K562 (cell line): ENCODE data around the gene YBX1. TPM values are rescaled to one million over a fixed set of nuclear protein-coding genes. Genes with fewer than 3 reads are reported as not detected.

Experiments
- ATAC-seq: fragments of 200-7000 bp; cut with Tn5 transposase; 3 replicates; pipeline ENCODE4 v1.9.1; 2020; ENCODE audit warnings: moderate library complexity
- BruUV-seq: library from RNA; stranded (reverse); fragments of 400-500 nt; replicated peaks from 2 replicates; lab custom pipeline; 2021; lab: Mats Ljungman, UMichigan
- CTCF ChIA-PET: fragments of 300-600 bp; formaldehyde crosslinking; extraction: SDS; loops from one replicate; lab custom pipeline; 2021; ENCODE audit warnings: low intra/inter-chr PET ratio; lab: Yijun Ruan, JAX
- POLR2A ChIA-PET: fragments of 300-600, 350-650 bp; sonication (Branson Sonifier 250); formaldehyde crosslinking; extraction: SDS; loops from one replicate; lab custom pipeline; 2021; ENCODE audit warnings: antibody characterized with exemption, inconsistent platforms; lab: Yijun Ruan, JAX
- DNase-seq, 4 experiments: peaks; one replicate each; pipeline versions ENCODE4 v3.0.0 to v3.0.0-alpha.2; 2011 to 2018; ENCODE audit warnings: low spot score in 3 of 4, mixed read lengths in 3 of 4; ENCODE audit errors: extremely low read depth in 1 of 4
- FAIRE-seq: peaks from 2 replicates; lab custom pipeline; 2011; peaks lifted over from hg19 to GRCh38; lab: Jason Lieb, UNC
- H2AFZ ChIP-seq: 2 replicates; pipeline ENCODE4 v1.6.0; 2011; ENCODE audit warnings: low read depth, low read length, control low read depth, inconsistent platforms
- H3K27ac ChIP-seq: fragments of 200-600 bp; 3 replicates; pipeline ENCODE4 v1.8.0; 2011; ENCODE audit warnings: low read depth, mild to moderate bottlenecking, control low read depth, inconsistent platforms, low read length, moderate library complexity, mixed read lengths; ENCODE audit errors: extremely low read depth
- H3K27me3 ChIP-seq, 2 experiments: fragments of 300-600 bp in 1 of 2; 2 replicates in 1 of 2; 3 replicates in 1 of 2; pipeline versions ENCODE4 v1.6.0 to v1.8.0; 2011; ENCODE audit warnings: inconsistent platforms in 2 of 2, low read length in 2 of 2, mild to moderate bottlenecking in 1 of 2, mixed read lengths in 1 of 2, moderate library complexity in 1 of 2; ENCODE audit not compliant: control insufficient read depth in 2 of 2, insufficient read depth in 2 of 2
- H3K36me3 ChIP-seq: fragments of 300-600 bp; 3 replicates; pipeline ENCODE4 v1.8.0; 2011; ENCODE audit warnings: mild to moderate bottlenecking, low read length, inconsistent platforms; ENCODE audit not compliant: control insufficient read depth, insufficient read depth
- H3K4me1 ChIP-seq, 2 experiments: fragments of 200-600 bp in 1 of 2; replicated peaks in 1 of 2; 2 replicates in 1 of 2; 3 replicates in 1 of 2; pipeline versions ENCODE4 v1.5.1 to v1.8.0; 2011; ENCODE audit warnings: inconsistent platforms in 2 of 2, low read length in 2 of 2, mild to moderate bottlenecking in 1 of 2, mixed read lengths in 1 of 2, moderate library complexity in 1 of 2; ENCODE audit not compliant: control insufficient read depth in 2 of 2, insufficient read depth in 2 of 2
- H3K4me2 ChIP-seq: 2 replicates; pipeline ENCODE4 v1.6.1; 2011; ENCODE audit warnings: low read length, control low read depth, inconsistent platforms, mixed read lengths; ENCODE audit not compliant: insufficient read depth
- H3K4me3 ChIP-seq: fragments of 200-600 bp; sonication (generic), shearing (Covaris generic); 2 replicates; pipeline ENCODE4 v1.5.1; 2016; ENCODE audit warnings: control low read depth, inconsistent platforms
- H3K79me2 ChIP-seq: fragments of 200-600 bp; 3 replicates; pipeline ENCODE4 v1.8.0; 2011; ENCODE audit warnings: low read length, inconsistent platforms; ENCODE audit not compliant: control insufficient read depth, insufficient read depth
- H3K9ac ChIP-seq, 2 experiments: 2 replicates each; pipeline versions ENCODE4 v1.6.0 to v1.6.1; 2011; ENCODE audit warnings: low read depth in 2 of 2, low read length in 2 of 2, control low read depth in 1 of 2, inconsistent platforms in 1 of 2, mild to moderate bottlenecking in 1 of 2, mixed read lengths in 1 of 2; ENCODE audit not compliant: insufficient read depth in 1 of 2
- H3K9me1 ChIP-seq: one replicate; pipeline ENCODE4 v1.6.0; 2011; ENCODE audit warnings: inconsistent platforms, mild to moderate bottlenecking, low read length, moderate library complexity; ENCODE audit not compliant: control insufficient read depth, insufficient read depth
- H3K9me3 ChIP-seq: replicated peaks from 2 replicates; pipeline ENCODE4 v1.5.1; 2011; ENCODE audit warnings: low read depth, low read length, inconsistent platforms; ENCODE audit not compliant: control insufficient read depth, insufficient read depth
- H4K20me1 ChIP-seq: replicated peaks from 2 replicates; pipeline ENCODE4 v1.6.1; 2011; ENCODE audit warnings: low read length, inconsistent platforms, mixed read lengths; ENCODE audit not compliant: control insufficient read depth, insufficient read depth
- CHAMP1 ChIP-seq: fragments of 450-650 bp; IDR thresholded peaks from 2 replicates; pipeline ENCODE4 v1.6.1; 2016; ENCODE audit warnings: mild to moderate bottlenecking
- ERF ChIP-seq: fragments of 450-650 bp; formaldehyde crosslinking; IDR thresholded peaks from 2 replicates; pipeline ENCODE4 v1.4.0; 2020; ENCODE audit warnings: mild to moderate bottlenecking, mixed read lengths
- MCM2 ChIP-seq: fragments of 450-650 bp; IDR thresholded peaks from 2 replicates; pipeline ENCODE4 v1.6.1; 2017; ENCODE audit warnings: low read depth, mild to moderate bottlenecking
- MCM5 ChIP-seq: fragments of 450-650 bp; IDR thresholded peaks from 2 replicates; pipeline ENCODE4 v1.6.1; 2016; ENCODE audit warnings: low read depth
- POLR2B ChIP-seq: fragments of 450-650 bp; IDR thresholded peaks from 2 replicates; pipeline ENCODE4 v1.6.1; 2018; ENCODE audit warnings: low read depth; ENCODE audit not compliant: partially characterized antibody
- PRDM10 ChIP-seq: fragments of 450-650 bp; IDR thresholded peaks from 2 replicates; pipeline ENCODE4 v1.6.1; 2018; ENCODE audit not compliant: partially characterized antibody
- ZBTB17 ChIP-seq: fragments of 450-650 bp; formaldehyde crosslinking; IDR thresholded peaks from 2 replicates; pipeline ENCODE4 v1.4.0; 2020; ENCODE audit warnings: mild to moderate bottlenecking
- WGBS: fragments of 100-300 bp; shearing (Covaris generic); methylation state at CpG from one replicate; pipeline ENCODE4 v1.1.6; 2016; ENCODE audit warnings: low coverage, mixed read lengths; ENCODE audit not compliant: insufficient coverage; ENCODE audit errors: missing lambda C conversion rate; 5-methylcytosine and 5-hydroxymethylcytosine counted together
- in situ Hi-C: fragments of 300-500 bp; cut with MboI; formaldehyde crosslinking; loops from 4 replicates; pipeline ENCODE4 v1.15.0; 2018; ENCODE audit warnings: inconsistent platforms, mixed read lengths
- intact Hi-C: fragments of 100-400 bp; cut with micrococcal nuclease; formaldehyde crosslinking; loops from 2 replicates; pipeline ENCODE4 v1.14.2; 2022
- polyA plus RNA-seq, 8 experiments: library from polyadenylated mRNA; depleted of rRNA in 4 of 8; stranded (reverse) in 5 of 8; unstranded in 3 of 8; fragments of >200 nt; fragmentation: Nextera tagmentation in 2 of 8; fragmentation: Illumina TruSeq in 1 of 8; extraction: Ambion mirVana in 2 of 8; extraction: Trizol in 1 of 8; gene quantifications; 2 replicates each; pipeline versions ENCODE4 v1.2.1 to v1.2.3, GENCODE V29; 2011 to 2014; ENCODE audit warnings: inconsistent platforms in 1 of 8, missing spikeins in 1 of 8
- total RNA-seq, 7 experiments: library from RNA; depleted of rRNA in 6 of 7; stranded (reverse); fragments of >200 nt in 6 of 7; fragmentation: Illumina TruSeq in 2 of 7; extraction: Trizol in 2 of 7; gene quantifications; 2 replicates each; pipeline versions ENCODE4 v1.2.1 to v1.2.3, GENCODE V29; 2011 to 2021; ENCODE audit warnings: low replicate concordance in 1 of 7

Gene YBX1
- total and polyA plus RNA-seq, 9 of the 15 experiments (the other 6 are each of a cell fraction or from before 2014, with no cell fraction given), result 363 to 1,955 (median 1,216) TPM

- no peak overlapping the region for H3K4me3 ChIP-seq
- H2AFZ ChIP-seq, result no peak overlapping the region
- in situ Hi-C loops (loop anchor here (10.0 to 25.0 kb wide), 2 partner anchors 159 to 401 kb away; no protein-coding TSS in a partner anchor), intact Hi-C loops (no loop called here)
- peaks cover 0 to 2% of the 10 kb centered on the region in 2 experiments; a peak in 1 of 5 replicates for H3K4me1 ChIP-seq
- peaks cover 0 to 5% of the 10 kb centered on the region in 2 experiments; a peak in 1 of 5 replicates for H3K27me3 ChIP-seq
- BruUV-seq, result no TSS peak
- H4K20me1 ChIP-seq, result no peaks in the 10 kb centered on the region
- H3K4me2 ChIP-seq, result no peak overlapping the region
- no peak for DNase-seq
- no peaks in the 10 kb centered on the region for H3K9me3 ChIP-seq
- H3K79me2 ChIP-seq, result no peaks in the 10 kb centered on the region
- no peak overlapping the region for H3K27ac ChIP-seq
- H3K9me1 ChIP-seq, result peaks cover 8% of the 10 kb centered on the region
- H3K9ac ChIP-seq, result no peak overlapping the region
- 82% methylated on average over 7 of the region's 8 CpGs for WGBS
- ChIA-PET POLR2A (interaction anchor here (0.9 to 1.8 kb wide), 3 partner anchors 9 to 19 kb away, joined by 3 to 14 read pairs (median 5); no protein-coding TSS in a partner anchor), CTCF (interaction anchor here (0.9 to 1.1 kb wide), 2 partner anchors 168 to 599 kb away, joined by 3 to 4 read pairs; no protein-coding TSS in a partner anchor)
- H3K36me3 ChIP-seq, result peaks cover 46% of the 10 kb centered on the region; the same call in 2 of the 3 replicates
- no peak for FAIRE-seq
- no peak for ATAC-seq
- peak; percentile 30 for TF ChIP-seq POLR2B
- TF ChIP-seq MCM2, result no peak
- no peak for TF ChIP-seq ZBTB17 (CRISPR knock-in tag)
- no peak for TF ChIP-seq CHAMP1
- no peak for TF ChIP-seq MCM5
- no peak for TF ChIP-seq ERF (CRISPR knock-in tag)
- no peak for TF ChIP-seq PRDM10
Observed at GRCh38 chr1:42745851-42746250, 63.6 kb downstream of the YBX1 start.
